Ectodermal cell (in vitro differentiated cells): ENCODE measurements around the gene SCGB2B2. TPM values are rescaled to one million over a fixed set of nuclear protein-coding genes. Genes with fewer than 3 reads are reported as not detected.

Source experiments
- H3K27ac ChIP-seq: 2 replicates; pipeline ENCODE4 v1.7.0; 2013; ENCODE audit warnings: mild to moderate bottlenecking, low read depth, low read length; ENCODE audit not compliant: insufficient read depth, poor library complexity, severe bottlenecking
- H3K27me3 ChIP-seq: 2 replicates; pipeline ENCODE4 v1.7.0; 2013; ENCODE audit warnings: mild to moderate bottlenecking, low read length; ENCODE audit not compliant: insufficient read depth, control insufficient read depth, poor library complexity, severe bottlenecking
- H3K36me3 ChIP-seq: one replicate; pipeline ENCODE4 v1.7.0; 2013; ENCODE audit warnings: low read length; ENCODE audit not compliant: control insufficient read depth, insufficient read depth
- H3K4me1 ChIP-seq: one replicate; pipeline ENCODE4 v1.7.0; 2013; ENCODE audit warnings: low read length; ENCODE audit not compliant: control insufficient read depth, insufficient read depth
- H3K4me3 ChIP-seq: 2 replicates; pipeline ENCODE4 v1.7.0; 2013; ENCODE audit warnings: low read depth, low read length, control low read depth; ENCODE audit not compliant: insufficient read depth
- H3K9me3 ChIP-seq: 2 replicates; pipeline ENCODE4 v1.7.0; 2013; ENCODE audit warnings: mild to moderate bottlenecking, low read length, moderate library complexity; ENCODE audit not compliant: control insufficient read depth
- WGBS, 2 experiments: methylation state at CpG; one replicate each; pipeline ENCODE4 v1.1.7; 2013; ENCODE audit warnings: missing lambda C conversion rate in 2 of 2; 5-methylcytosine and 5-hydroxymethylcytosine counted together
- polyA plus RNA-seq, 4 experiments: library from polyadenylated mRNA; stranded (reverse); fragments of 50-300 nt; gene quantifications; one replicate each; pipeline ENCODE4 v1.2.3, GENCODE V29; 2013

Gene SCGB2B2, protein sequence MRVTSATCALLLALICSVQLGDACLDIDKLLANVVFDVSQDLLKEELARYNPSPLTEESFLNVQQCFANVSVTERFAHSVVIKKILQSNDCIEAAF
- not detected for polyA plus RNA-seq (2013, experiment 1 of 4)
- 0.12 TPM for polyA plus RNA-seq (2013, experiment 2 of 4)
- polyA plus RNA-seq (2013, experiment 3 of 4): not detected
- polyA plus RNA-seq (2013, experiment 4 of 4): 0.57 TPM

DNA sequence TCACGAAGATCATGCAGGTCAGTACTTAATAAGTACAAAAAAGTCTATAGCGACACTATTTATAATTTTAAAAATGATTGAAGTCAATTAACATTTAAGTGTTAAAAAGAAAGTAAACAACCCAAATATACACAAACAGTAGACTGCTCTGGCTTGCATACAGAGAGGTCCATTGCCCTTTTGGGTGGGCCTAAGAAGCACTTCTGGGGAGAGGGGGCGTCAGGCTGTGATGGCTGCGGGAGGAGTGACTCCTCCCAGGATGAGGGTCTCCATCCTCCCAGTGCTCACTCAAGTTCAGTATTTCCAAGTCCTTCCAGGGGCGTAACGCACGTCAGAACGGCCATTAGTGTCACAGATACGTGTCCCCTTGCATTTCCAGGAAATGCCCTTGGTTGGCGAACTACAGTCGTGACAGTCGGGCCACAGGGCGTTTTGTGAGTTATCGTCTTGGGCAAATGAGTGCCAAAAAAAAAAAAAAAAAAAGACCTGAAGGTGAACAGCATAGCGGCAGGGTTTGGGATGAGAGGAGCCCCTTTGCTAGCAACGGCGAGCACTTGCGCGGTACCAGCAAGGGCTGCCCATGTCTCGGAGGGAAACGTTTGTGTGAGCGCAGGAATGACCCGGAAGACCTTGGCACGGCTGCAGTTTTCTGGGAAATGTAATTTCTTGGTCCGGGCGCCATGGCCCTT is at the start of gene SCGB2B2:
TSS of gene SCGB2B2 (minus strand) at position 463 of the 689 bp plus-strand sequence. CDS start 82,596 bp downstream, outside the sequence.
- Histone ChIP-seq H3K4me1 (no peaks in the 10 kb centered on the region), H3K36me3 (peaks cover 10% of the 10 kb centered on the region), H3K4me3 (peak within 1 kb of the TSS; percentile 64), H3K9me3 (no peaks in the 10 kb centered on the region), H3K27ac (peak within 1 kb of the TSS; percentile 79), H3K27me3 (peaks cover 34% of the 10 kb centered on the region)
- WGBS, 2 experiments: 11 to 15% methylated on average over 25 to 26 of the region's 26 CpGs

DNA sequence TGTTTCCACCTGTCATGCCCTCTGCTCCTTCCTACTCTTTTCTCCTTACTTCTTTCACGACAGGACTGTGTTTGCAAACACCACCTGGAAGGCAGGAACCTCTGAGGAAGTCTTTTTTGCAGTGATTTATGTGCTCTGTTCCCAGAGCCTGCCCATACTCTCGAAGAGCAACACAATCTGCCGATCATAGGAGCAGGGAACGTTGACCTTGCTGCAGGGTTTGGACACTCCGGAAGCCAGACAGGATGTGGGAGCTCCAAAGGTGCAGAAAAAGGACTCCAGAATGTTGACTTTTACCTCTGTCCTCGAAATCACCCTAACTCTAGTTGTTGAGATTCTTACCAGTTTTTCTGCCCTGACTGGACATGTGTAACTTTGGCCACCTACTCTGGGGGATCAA is 48.4 kb upstream of the SCGB2B2 start:
- H3K27me3 ChIP-seq: no peaks in the 10 kb centered on the region
- WGBS, 2 experiments: 80 to 83% methylated on average over 6 of the region's 6 CpGs
- H3K4me1 ChIP-seq: no peaks in the 10 kb centered on the region
- no peaks in the 10 kb centered on the region for H3K36me3 ChIP-seq
- no peak overlapping the region for H3K4me3 ChIP-seq
- H3K9me3 ChIP-seq: no peaks in the 10 kb centered on the region
- no peak overlapping the region for H3K27ac ChIP-seq

GRCh38 chr19:34722353-34722752 is 45.4 kb upstream of the SCGB2B2 start:
- 76 to 77% methylated on average over 11 of the region's 11 CpGs for WGBS, 2 experiments
- Histone ChIP-seq H3K4me1 (no peaks in the 10 kb centered on the region), H3K27me3 (no peaks in the 10 kb centered on the region), H3K27ac (no peak overlapping the region), H3K36me3 (no peaks in the 10 kb centered on the region), H3K4me3 (no peak overlapping the region), H3K9me3 (no peaks in the 10 kb centered on the region)

DNA sequence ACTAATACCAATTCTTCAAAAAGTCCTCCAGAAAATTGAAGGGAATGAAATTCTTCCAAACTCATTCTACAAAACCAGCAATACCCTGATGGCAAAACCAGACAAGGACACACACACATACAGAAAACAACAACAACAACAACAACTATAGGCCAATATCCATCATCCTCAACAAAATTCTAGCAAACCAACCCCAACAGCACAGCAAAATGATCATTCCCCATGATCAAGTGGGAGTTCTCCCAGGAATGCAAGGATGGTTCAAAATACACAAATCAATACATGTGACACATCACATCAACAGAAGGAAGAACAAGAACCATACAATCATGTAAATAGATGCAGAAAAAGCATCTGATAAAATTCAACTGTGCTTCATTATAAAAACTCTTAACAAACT is 38.4 kb upstream of the SCGB2B2 start:
- no peaks in the 10 kb centered on the region for H3K36me3 ChIP-seq
- H3K4me1 ChIP-seq: no peaks in the 10 kb centered on the region
- no peaks in the 10 kb centered on the region for H3K9me3 ChIP-seq
- H3K4me3 ChIP-seq: no peak overlapping the region
- no peak overlapping the region for H3K27ac ChIP-seq
- no peaks in the 10 kb centered on the region for H3K27me3 ChIP-seq

DNA sequence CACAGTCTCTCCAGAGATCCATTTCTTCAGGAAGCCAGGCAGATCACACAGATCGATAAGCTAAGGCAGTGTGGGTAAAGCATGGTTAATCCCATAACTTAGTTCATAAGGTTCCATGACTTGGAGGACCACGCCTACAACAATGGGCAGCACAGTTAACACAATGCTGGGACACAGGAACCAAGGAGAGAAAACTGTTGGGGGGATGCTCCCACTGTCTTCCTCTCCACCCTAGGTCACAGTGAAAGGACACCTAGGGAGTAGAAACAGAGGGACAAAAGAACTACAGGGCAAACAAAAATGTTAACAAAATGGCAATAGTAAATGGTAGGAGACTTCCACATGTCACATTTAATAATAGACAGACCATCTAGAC is 36.3 kb upstream of the SCGB2B2 start:
- Histone ChIP-seq H3K36me3 (no peaks in the 10 kb centered on the region), H3K27me3 (no peaks in the 10 kb centered on the region), H3K4me1 (no peaks in the 10 kb centered on the region), H3K9me3 (no peaks in the 10 kb centered on the region), H3K27ac (no peak overlapping the region), H3K4me3 (no peak overlapping the region)
- WGBS, 2 experiments: 73 to 85% methylated on average over 2 of the region's 2 CpGs

DNA sequence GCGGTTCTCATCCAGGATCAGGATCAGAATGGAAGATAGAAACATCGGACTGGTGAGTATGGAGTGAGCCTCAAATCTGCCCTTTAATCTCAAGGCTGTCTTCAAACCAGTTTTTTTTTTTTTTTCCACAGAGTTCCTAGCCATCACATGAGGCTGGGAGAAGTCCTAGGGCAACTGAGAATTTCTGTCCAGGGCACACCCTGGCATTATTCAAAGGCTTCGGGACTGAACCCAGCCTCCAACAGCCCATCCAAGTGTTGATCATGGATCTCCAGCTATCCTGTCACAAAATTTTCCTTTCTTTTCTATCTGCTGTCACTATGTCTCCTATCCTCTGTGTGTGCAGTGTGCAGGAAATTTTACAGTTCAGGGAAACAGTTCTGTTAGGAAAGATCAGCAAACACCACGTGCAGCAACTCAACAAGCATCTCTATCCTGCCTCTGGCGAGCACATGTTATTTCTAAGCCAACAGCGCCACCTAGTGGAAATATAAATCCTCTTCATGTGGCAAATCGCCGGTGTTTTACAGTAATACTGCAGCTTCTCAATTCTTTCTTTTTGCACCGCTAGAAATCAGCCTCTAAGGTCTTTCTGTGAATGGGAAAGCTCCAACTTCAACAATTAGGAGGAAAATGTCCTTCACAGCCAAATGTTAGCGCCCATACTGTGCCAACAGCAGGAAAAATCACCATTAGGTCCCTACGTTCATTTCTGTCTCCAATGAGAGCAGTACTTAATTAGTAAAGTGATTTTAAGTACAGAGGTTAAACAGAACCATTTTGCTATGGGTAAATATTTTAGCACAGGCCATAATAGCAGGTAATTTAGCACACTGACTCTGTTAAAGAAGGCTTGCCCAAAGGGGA is 35.7 kb upstream of the SCGB2B2 start:
- no peaks in the 10 kb centered on the region for H3K9me3 ChIP-seq
- H3K27me3 ChIP-seq: no peaks in the 10 kb centered on the region
- no peak overlapping the region for H3K27ac ChIP-seq
- WGBS, 2 experiments: 38 to 40% methylated on average over 11 of the region's 11 CpGs
- H3K4me3 ChIP-seq: no peak overlapping the region
- H3K4me1 ChIP-seq: no peaks in the 10 kb centered on the region
- no peaks in the 10 kb centered on the region for H3K36me3 ChIP-seq

DNA sequence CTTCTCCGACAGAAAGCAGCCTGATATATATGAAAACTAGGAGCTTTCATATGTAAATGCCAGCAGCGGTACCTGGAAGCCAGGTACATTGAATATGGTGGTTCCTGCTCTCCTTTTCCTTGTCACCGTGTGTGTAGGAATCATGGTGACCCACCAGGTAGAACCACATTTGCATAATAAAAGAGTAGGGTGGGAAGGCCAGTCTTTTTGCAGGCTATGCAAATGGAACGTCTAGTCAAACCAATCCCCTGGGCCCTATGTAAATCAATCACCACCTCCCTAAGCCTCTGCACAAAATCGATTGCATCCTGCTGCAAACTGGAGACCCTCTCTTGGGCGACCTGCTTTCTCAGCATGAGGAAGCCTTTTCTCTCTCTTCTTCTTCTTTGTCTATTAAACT is 34.9 kb upstream of the SCGB2B2 start:
- H3K27ac ChIP-seq: no peak overlapping the region
- 62 to 78% methylated on average over 5 to 6 of the region's 6 CpGs for WGBS, 2 experiments

DNA sequence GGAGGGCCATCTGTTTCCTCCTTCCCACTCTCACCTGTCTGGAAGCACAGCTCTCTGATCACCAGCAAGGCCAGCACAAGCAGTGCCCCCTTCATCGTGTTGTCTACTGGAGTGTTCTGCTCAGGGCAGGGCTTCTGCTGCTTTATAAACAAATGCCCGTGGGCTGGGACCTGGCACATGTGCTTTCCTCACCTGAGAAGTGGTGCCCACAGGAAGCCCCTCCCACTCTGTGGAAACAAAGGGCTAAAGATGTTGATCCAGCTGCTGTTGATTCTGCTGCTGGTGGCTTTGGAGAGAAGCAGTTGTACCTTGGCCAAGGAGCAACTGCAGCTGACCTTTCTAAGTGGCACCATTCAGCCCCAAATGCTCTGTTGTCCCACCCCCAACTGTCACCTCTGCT is 30.7 kb upstream of the SCGB2B2 start:
- Histone ChIP-seq H3K4me1 (no peaks in the 10 kb centered on the region), H3K27me3 (no peaks in the 10 kb centered on the region), H3K9me3 (no peaks in the 10 kb centered on the region), H3K4me3 (no peak overlapping the region), H3K36me3 (no peaks in the 10 kb centered on the region), H3K27ac (no peak overlapping the region)
- 55 to 68% methylated on average over 2 of the region's 2 CpGs for WGBS, 2 experiments

More for the DNA sequence above, 34.9 kb upstream of the SCGB2B2 start:
- Histone ChIP-seq H3K4me1 (no peaks in the 10 kb centered on the region), H3K4me3 (no peak overlapping the region), H3K36me3 (no peaks in the 10 kb centered on the region), H3K9me3 (no peaks in the 10 kb centered on the region), H3K27me3 (no peaks in the 10 kb centered on the region)

- H3K4me3 ChIP-seq: no peak overlapping the region
- H3K9me3 ChIP-seq: no peaks in the 10 kb centered on the region
- H3K27ac ChIP-seq: no peak overlapping the region
- H3K4me1 ChIP-seq: no peaks in the 10 kb centered on the region
- H3K36me3 ChIP-seq: no peaks in the 10 kb centered on the region
- H3K27me3 ChIP-seq: no peaks in the 10 kb centered on the region
- WGBS, 2 experiments: 65% methylated on average over 2 of the region's 2 CpGs
Observed at GRCh38 chr19:34692549-34692948, 15.6 kb upstream of the SCGB2B2 start.

- H3K4me1 ChIP-seq: no peaks in the 10 kb centered on the region
- H3K36me3 ChIP-seq: no peaks in the 10 kb centered on the region
- no peaks in the 10 kb centered on the region for H3K9me3 ChIP-seq
- WGBS, 2 experiments: 79 to 90% methylated on average over 2 to 3 of the region's 3 CpGs
- H3K4me3 ChIP-seq: no peak overlapping the region
- no peaks in the 10 kb centered on the region for H3K27me3 ChIP-seq
- no peak overlapping the region for H3K27ac ChIP-seq
Observed at GRCh38 chr19:34690372-34690771, 13.4 kb upstream of the SCGB2B2 start.
